ENCODE data around the gene CCDC158.

The CCDC158 gene

DNA sequence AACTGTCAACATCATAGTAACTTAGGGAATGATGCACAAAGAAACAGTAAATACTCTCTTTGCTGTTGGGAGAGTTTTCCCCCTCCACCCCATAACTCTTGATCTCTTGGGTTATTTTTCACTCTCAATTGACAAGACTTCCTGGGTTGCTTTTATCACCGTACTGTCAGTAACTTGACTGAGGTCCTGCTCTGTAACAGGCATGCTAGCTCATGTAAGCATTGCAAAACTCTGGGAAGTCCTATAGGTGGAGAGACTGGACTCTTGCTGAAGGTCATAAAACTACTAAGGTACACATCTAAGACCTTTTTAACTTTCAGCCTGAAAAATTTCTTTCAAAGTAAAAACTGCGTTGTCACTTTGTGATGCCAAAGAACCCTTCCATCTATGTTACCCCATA, 25.0 kb upstream of the CCDC158 start:
- TF ChIP-seq, protein P1, sequence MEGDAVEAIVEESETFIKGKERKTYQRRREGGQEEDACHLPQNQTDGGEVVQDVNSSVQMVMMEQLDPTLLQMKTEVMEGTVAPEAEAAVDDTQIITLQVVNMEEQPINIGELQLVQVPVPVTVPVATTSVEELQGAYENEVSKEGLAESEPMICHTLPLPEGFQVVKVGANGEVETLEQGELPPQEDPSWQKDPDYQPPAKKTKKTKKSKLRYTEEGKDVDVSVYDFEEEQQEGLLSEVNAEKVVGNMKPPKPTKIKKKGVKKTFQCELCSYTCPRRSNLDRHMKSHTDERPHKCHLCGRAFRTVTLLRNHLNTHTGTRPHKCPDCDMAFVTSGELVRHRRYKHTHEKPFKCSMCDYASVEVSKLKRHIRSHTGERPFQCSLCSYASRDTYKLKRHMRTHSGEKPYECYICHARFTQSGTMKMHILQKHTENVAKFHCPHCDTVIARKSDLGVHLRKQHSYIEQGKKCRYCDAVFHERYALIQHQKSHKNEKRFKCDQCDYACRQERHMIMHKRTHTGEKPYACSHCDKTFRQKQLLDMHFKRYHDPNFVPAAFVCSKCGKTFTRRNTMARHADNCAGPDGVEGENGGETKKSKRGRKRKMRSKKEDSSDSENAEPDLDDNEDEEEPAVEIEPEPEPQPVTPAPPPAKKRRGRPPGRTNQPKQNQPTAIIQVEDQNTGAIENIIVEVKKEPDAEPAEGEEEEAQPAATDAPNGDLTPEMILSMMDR (IDR thresholded peaks at IDR 0.05; ENCODE audit: low read depth, low read length, missing control alignments) = no peak

DNA sequence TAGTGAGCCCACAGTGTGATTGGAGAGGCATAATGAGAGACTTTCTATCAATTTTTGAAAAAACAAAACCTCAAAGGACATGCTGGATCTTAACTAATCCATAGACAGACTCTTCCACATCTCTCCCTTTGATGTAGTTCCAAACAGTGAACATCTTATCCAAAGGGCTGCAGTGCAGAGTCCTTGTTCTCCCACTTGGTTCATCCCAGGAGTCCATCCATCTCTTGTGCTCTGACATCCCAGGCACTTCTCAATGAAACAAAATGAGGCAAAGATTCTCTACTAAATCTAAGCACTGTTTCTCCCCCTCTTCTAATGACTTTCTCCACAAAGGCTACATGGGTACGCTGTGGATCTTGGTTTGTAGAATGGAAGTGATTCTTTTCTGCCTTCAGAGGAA, 22.4 kb upstream of the CCDC158 start:
- no peak for DNase-seq (ENCODE audit: low read depth)
- TF ChIP-seq, protein P1 (IDR thresholded peaks at IDR 0.05; ENCODE audit: low read depth, low read length, missing control alignments) = no peak
- no peak overlapping the region for H3K4me3 ChIP-seq (ENCODE audit: low read depth, low read length)

More for the DNA sequence above, 25.0 kb upstream of the CCDC158 start:
- H3K4me3 ChIP-seq (ENCODE audit: low read depth, low read length) = no peak overlapping the region
- DNase-seq (ENCODE audit: low read depth) = no peak

DNA sequence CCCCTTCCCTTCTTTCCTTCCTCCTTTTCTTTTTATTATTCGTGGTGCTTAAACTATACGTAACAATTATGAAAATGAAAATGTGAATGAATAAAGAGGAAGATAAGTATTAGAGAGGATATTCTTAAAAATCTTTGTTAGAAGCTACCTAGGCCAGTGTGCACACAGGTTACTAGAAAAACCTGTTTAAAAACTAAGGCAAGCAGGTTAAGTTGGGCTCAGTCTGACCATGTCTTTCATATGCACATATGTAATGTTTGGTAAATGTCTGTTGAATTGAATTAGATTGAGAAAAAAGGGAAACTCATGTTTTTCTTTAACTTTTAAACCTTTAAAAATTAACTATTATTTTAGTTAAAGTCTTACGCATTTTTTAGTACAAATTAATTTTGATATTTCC, 21.9 kb upstream of the CCDC158 start:
- TF ChIP-seq, protein P1 (IDR thresholded peaks at IDR 0.05; ENCODE audit: low read depth, low read length, missing control alignments) = no peak
- DNase-seq (ENCODE audit: low read depth) = no peak
- H3K4me3 ChIP-seq (ENCODE audit: low read depth, low read length) = no peak overlapping the region

DNA sequence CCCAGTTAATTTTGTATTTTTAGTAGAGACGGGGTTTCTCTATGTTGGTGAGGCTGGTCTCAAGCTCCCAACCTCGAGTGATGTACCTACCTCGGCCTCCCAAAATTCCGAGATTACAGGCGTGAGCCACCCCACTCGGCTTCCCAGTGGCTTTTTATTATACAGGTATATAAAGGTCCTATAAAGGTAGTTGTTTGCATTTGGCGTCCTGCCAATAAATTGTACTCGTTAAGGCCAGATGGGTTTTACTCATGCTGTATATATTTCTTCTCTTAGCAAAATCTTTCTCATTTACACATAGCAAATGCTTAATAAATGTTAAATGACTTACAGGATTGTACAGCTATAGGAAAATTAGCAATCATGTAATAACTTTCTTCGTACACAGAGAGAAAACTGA, 20.9 kb upstream of the CCDC158 start:
- TF ChIP-seq, protein P1 (IDR thresholded peaks at IDR 0.05; ENCODE audit: low read depth, low read length, missing control alignments) = no peak
- no peak for DNase-seq (ENCODE audit: low read depth)
- H3K4me3 ChIP-seq (ENCODE audit: low read depth, low read length) = no peak overlapping the region

DNA sequence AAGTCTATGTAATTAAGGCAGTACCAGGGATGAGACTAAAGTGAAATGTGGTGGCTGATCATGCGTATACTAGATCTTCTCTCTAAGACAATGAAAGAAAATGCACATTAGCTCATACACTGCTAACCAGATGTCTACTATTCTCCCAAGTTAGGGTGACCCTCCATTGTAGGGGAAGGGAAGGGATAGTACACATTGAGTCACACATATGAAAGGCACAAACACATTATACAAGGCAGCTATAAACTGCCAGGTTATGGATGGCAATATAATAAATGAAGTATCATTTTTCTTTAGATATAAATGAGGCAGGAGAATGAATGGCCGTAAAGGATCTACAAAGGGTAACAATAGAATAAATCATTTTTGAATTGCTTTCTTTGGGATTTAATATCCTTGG, 18.6 kb upstream of the CCDC158 start:
- no peak for DNase-seq (ENCODE audit: low read depth)
- TF ChIP-seq, protein P1 (IDR thresholded peaks at IDR 0.05; ENCODE audit: low read depth, low read length, missing control alignments) = no peak
- H3K4me3 ChIP-seq (ENCODE audit: low read depth, low read length) = no peak overlapping the region

DNA sequence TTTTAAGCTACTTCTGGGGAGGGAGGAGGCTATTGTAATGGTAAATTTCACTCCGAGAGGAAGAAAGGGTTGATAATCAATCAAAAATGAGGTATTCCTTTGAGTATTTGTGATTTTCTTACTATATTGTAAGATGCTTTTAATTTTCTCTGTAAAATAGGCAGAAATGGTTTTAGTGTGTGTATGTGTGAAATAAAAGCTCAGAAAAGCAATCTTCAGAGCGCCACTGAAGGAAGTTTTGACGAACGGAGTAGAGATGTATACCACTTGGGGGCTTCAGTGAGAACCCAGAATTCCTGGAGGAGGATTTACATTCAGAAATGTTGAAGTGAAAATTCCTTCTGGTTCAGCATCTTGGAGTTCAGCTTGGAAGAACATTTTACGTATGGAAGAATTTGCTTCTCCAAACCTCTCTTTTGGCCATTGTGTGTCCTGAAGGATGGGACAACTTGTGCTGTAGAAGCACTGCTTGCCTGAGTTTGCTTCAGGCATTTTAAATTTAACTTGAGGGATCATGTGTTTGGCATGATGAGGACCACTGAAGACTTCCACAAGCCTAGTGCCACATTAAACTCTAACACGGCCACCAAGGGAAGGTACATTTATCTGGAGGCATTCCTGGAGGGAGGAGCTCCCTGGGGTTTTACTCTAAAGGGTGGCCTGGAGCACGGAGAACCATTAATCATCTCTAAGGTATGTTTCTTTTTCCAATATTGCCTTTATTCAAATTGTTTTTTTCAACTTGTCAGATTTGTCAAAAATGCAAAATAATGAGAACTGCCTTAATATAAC, 14.8 kb upstream of the CCDC158 start:
- DNase-seq (ENCODE audit: low read depth) = no peak
- H3K4me3 ChIP-seq (ENCODE audit: low read depth, low read length) = no peak overlapping the region
- TF ChIP-seq, protein P1 (IDR thresholded peaks at IDR 0.05; ENCODE audit: low read depth, low read length, missing control alignments) = no peak
